T-helper 17 cell (primary cell): Measurements from ENCODE around the gene TCTN1. TPM values are rescaled to one million over a fixed set of nuclear protein-coding genes. Genes with fewer than 3 reads are reported as not detected.
A peak's percentile ranks its signal among the peaks of the same experiment; 100 is the strongest.
"Not testable (repeated sequence)": the region's sequence is repeated elsewhere in the genome, so short reads cannot be mapped to it uniquely, and the experiment has no call there.

ENCODE experiments used
- ATAC-seq: fragments of 150-1000 bp; cut with Tn5 transposase; 2 replicates; pipeline ENCODE4 v1.10.0; 2021; ENCODE audit warnings: mild to moderate bottlenecking, moderate library complexity
- DNase-seq, 3 donors: peaks; one replicate each; pipeline versions ENCODE4 v3.0.0 to v3.0.0-alpha.2; 2020 to 2021
- H3K9me3 ChIP-seq: one replicate; pipeline ENCODE4 v1.7.0; 2013; ENCODE audit warnings: low read length, mild to moderate bottlenecking; ENCODE audit not compliant: control insufficient read depth, poor library complexity, severe bottlenecking
- H3K27ac Mint-ChIP-seq: one replicate; pipeline ENCODE4 v1.8.0; 2022; ENCODE audit warnings: mild to moderate bottlenecking, moderate library complexity, mixed read lengths
- H3K27me3 Mint-ChIP-seq: one replicate; pipeline ENCODE4 v1.8.0; 2022; ENCODE audit warnings: mixed read lengths
- H3K36me3 Mint-ChIP-seq: one replicate; pipeline ENCODE4 v1.8.0; 2022; ENCODE audit warnings: low read depth, mixed read lengths
- H3K4me1 Mint-ChIP-seq: one replicate; pipeline ENCODE4 v1.8.0; 2022; ENCODE audit warnings: mild to moderate bottlenecking, mixed read lengths
- H3K4me3 Mint-ChIP-seq: one replicate; pipeline ENCODE4 v1.8.0; 2022; ENCODE audit warnings: mild to moderate bottlenecking, moderate library complexity, mixed read lengths
- total RNA-seq, 4 donors: library from RNA in 2 of 4; stranded (reverse) in 2 of 4; gene quantifications; one replicate each; pipeline ENCODE4 v1.2.3 and lab custom pipeline; 2022 to 2026

The TCTN1 gene
- total RNA-seq: 1 to 10 TPM; 5.0 to 8.5 TPM
- total RNA-seq (lab: John Stamatoyannopoulos, UW): 5.1 reads per million in 2 donors

DNA sequence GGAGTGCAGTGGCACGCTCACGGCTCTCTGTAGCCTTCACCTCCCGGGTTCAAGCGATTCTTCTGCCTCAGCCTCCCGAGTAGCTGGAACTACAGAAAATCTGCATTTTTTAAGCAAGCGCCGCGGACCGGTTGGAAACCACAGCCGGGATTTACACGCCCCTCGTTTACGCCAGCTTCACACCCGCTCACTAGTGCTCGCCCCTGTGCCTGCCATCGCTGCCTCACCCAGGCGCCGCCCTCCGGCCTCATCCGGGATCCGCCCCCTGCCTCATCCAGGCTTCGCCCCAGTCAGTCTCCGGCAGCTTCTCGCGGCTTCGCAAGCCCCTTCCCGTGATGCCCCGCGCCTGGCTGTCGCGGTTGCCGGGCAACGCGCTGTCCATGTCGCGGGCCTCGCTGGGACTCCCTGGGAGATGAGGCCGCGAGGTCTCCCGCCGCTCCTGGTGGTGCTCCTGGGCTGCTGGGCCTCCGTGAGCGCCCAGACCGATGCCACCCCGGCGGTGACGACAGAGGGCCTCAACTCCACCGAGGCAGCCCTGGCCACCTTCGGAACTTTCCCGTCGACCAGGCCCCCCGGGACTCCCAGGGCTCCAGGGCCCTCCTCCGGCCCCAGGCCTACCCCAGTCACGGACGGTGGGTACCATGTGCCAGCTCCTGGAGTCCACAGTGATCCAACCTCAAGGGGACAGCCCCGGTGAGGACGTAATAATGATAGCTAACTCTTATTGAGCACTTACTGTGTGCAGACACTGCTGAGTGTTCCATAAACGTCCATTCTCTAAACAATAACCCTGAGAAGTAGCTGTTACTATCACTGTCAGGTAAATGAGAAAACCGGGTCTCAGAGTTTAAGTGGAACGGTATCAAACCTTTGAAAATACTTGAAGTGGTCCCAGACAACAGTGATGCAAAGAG lies at the start of gene TCTN1:
Gene TCTN1 (plus strand): TSS at position 359 of the 914 bp plus-strand sequence. CDS start 54 bp downstream, at position 413.
- Mint-ChIP-seq H3K27ac (peak within 1 kb of the TSS; percentile 67), H3K4me1 (peaks cover 2% of the 10 kb centered on the region), H3K4me3 (peak within 1 kb of the TSS; percentile 86), H3K36me3 (no peaks in the 10 kb centered on the region), H3K27me3 (no peaks in the 10 kb centered on the region)
- no peaks in the 10 kb centered on the region for H3K9me3 ChIP-seq
- DNase-seq (peak; percentile 92 to 93 (median 92)), ATAC-seq (peak; percentile 100)

DNA sequence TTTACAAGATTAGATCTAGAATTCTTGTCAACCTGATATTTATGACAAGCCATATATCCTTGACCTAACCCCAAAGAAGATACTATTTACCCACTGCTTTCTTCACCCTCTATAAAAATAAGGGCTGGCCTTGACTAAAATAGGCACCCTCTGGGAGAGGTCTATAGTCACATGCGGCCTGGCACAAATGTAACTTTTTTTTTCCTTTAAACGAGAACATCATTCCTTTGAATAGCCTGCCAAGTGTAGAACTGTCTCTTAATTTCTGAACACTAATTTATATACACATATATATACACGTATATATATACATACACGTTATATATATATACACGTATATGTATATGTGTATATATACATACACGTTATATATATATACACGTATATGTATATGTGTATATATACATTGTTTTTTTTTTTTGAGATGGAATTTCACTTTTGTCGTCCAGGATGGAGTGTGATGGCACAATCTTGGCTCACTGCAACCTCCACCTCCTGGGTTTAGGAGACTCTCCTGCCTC lies 49.4 kb upstream of the TCTN1 start:
- Mint-ChIP-seq H3K36me3 (peaks cover 2% of the 10 kb centered on the region), H3K27me3 (no peaks in the 10 kb centered on the region), H3K4me1 (peaks cover 34% of the 10 kb centered on the region), H3K27ac (peak overlapping the region; percentile 34), H3K4me3 (no peak overlapping the region)
- ATAC-seq: no peak
- no peaks in the 10 kb centered on the region for H3K9me3 ChIP-seq
- DNase-seq: no peak

DNA sequence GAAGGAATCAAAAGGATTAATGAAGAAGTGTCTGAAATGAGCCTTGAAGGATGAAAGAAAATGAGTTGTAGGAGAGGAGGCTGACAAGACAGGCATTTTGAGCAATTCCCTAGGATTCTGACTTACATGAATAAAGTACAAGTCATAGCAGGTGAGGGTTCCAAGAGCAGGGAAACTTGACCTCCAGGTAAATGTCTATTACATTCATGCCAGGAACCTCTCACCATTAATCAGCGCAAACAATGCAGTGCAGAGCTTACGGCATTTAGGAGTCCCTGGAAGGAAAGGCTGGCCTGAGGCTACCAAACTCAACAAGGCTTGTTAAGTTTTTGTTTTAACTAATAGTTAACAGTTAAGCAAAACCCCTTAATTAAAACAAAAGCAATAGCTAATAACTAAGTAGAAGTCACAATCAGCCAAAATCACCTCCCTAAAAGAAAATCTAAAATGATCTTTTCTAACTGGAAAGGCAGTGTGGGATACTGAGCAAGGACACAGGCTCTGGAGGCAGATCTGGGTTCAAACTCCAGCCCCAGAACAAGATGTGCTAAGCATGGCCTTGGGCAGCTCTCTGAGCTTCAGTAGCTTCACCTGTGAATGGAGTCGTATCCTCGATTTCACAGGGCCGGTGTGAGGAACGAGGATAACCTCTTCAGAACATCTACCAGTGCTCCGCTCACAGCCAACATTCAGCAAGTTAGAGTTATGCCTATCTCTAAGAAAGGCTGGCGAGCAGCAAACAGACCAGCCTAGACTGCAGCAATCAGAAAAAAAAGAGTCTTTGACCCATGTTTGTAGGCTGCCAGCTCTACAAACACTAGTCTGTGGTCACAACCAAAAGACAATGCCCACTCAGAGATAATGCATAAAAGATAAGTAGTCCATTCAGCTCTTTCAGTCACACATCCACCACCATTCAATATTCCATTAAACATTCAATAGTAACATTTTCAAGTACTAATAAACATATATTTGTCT lies 47.7 kb upstream of the TCTN1 start:
- Mint-ChIP-seq H3K27me3 (no peaks in the 10 kb centered on the region), H3K27ac (peak overlapping the region; percentile 68), H3K4me3 (peak overlapping the region; percentile 59), H3K4me1 (peaks cover 26% of the 10 kb centered on the region), H3K36me3 (peaks cover 5% of the 10 kb centered on the region)
- H3K9me3 ChIP-seq: no peaks in the 10 kb centered on the region
- no peak for DNase-seq
- no peak for ATAC-seq

DNA sequence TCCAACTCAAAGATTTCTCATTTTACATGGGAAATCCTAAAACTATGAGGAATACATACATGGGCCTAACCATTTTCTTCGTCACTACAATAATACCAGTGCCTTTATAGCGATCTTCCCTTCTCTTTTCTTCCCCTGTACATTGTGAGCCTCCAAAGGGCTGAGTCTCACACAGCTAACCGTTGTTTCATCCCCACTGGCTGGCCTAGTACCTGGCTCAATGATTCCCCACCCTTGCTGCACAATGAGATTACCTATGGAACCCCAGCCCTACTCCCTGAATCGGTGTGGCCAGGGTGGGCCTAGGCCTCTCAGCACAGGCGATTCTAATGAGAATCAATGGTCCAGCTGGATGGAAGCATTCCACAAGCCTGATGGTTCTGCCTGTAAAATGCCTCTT lies 46.9 kb upstream of the TCTN1 start:
- no peaks in the 10 kb centered on the region for H3K9me3 ChIP-seq
- Mint-ChIP-seq H3K4me3 (no peak overlapping the region), H3K36me3 (peaks cover 5% of the 10 kb centered on the region), H3K27ac (peak overlapping the region; percentile 1), H3K27me3 (no peaks in the 10 kb centered on the region), H3K4me1 (peaks cover 21% of the 10 kb centered on the region)
- ATAC-seq (no peak), DNase-seq (no peak)

DNA sequence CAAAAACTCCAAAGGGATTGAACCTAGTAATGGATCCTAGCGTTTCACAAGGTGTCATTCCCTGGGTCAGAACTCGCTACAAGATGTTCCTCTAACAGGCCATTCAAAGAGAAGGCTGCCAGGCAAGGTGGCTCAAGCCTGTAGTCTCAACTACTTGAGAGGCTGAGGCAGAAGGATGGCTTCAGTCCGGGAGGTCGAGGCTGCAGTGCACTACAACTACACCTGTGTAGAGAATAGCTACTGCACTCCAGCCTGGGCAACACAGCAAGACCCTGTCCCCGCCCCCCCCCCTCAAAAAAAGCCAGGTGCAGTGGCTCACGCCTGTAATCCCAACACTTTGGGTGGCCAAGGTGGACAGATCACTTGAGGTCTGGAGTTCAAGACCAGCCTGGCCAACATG lies 45.2 kb upstream of the TCTN1 start:
- peaks cover 5% of the 10 kb centered on the region for H3K36me3 Mint-ChIP-seq
- no peak overlapping the region for H3K27ac Mint-ChIP-seq
- no peak overlapping the region for H3K4me3 Mint-ChIP-seq
- peaks cover 17% of the 10 kb centered on the region for H3K4me1 Mint-ChIP-seq
- no peaks in the 10 kb centered on the region for H3K9me3 ChIP-seq
- H3K27me3 Mint-ChIP-seq: no peaks in the 10 kb centered on the region
- ATAC-seq (no peak), DNase-seq (no peak)

DNA sequence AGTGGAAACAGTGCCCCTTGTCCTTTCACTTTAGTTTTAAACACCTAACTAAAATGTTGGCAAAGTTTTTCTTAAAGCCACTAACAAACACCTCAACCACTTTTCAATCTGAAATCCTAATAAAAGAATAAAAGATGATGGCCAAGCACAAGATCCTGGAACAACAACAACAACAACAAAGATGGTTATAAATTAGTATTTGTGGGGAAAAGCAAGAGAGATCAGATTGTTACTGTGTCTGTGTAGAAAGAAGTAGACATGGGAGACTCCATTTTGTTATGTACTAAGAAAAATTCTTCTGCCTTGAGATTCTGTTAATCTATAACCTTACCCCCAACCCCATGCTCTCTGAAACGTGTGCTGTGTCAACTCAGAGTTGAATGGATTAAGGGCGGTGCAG lies 44.1 kb upstream of the TCTN1 start:
- H3K27me3 Mint-ChIP-seq, H3K36me3 Mint-ChIP-seq, ATAC-seq, H3K9me3 ChIP-seq, DNase-seq, H3K4me3 Mint-ChIP-seq: not testable (repeated sequence)
- Mint-ChIP-seq H3K4me1 (peaks cover 11% of the 10 kb centered on the region), H3K27ac (peak overlapping the region; percentile 37)

DNA sequence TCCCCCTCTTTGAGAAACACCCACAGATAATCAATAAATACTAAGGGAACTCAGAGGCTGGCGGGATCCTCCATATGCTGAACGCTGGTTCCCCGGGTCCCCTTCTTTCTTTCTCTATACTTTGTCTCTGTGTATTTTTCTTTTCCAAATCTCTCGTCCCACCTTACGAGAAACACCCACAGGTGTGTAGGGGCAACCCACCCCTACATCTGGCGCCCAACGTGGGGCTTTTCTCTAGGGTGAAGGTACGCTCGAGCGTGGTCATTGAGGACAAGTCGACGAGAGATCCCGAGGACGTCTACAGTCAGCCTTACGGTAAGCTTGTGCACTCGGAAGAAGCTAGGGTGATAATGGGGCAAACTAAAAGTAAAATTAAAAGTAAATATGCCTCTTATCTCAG lies 43.1 kb upstream of the TCTN1 start:
- not testable (repeated sequence) for H3K36me3 Mint-ChIP-seq, H3K9me3 ChIP-seq, DNase-seq, ATAC-seq, H3K27me3 Mint-ChIP-seq, H3K4me3 Mint-ChIP-seq, H3K27ac Mint-ChIP-seq
- H3K4me1 Mint-ChIP-seq: peaks cover 12% of the 10 kb centered on the region

DNA sequence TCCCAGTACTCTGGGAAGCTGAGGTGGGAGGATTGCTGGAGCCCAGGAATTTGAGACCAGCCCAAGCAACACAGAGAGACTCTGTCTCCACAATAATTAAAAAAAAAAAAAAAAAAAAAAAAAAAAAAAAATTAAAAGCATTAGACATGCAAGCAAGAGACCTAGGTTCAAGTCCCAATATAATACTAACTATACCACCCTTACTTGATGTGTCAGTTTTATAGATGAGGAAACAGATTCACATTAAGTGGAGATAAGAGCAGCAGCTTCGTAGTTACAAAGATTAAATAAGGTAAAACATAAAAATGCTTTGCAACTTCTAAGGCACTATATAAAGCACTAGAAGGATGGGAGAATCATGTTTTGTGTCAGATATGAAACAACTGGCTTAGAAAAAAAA lies 39.9 kb upstream of the TCTN1 start:
- no peaks in the 10 kb centered on the region for H3K9me3 ChIP-seq
- Mint-ChIP-seq H3K4me1 (peaks cover 24% of the 10 kb centered on the region), H3K4me3 (no peak overlapping the region), H3K27me3 (no peaks in the 10 kb centered on the region), H3K36me3 (peaks cover 3% of the 10 kb centered on the region), H3K27ac (no peak overlapping the region)
- ATAC-seq (no peak), DNase-seq (no peak)

DNA sequence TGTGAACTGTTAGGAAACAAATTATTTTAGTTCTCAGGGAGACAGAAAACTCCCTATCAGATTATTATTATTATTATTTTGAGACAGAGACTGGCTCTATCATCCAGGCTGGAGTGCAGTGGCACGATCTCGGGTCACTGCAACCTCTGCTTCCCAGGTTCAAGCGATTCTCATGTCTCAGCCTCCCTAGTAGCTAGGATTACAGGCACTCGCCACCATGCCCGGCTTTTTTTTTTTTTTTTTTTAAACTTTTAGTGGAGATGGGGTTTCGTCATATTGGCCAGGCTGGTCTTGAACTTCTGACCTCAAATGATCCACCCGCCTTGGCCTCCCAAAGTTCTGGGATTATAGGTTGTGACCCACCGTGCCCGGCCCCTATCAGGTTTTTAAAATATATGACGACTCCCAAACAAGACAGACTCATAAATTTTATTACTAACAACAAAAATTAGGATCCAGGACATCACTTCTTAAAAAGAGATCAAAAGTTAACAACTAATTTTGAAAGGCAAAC lies 39.2 kb upstream of the TCTN1 start:
- ATAC-seq, H3K9me3 ChIP-seq, H3K4me3 Mint-ChIP-seq, H3K27me3 Mint-ChIP-seq, DNase-seq, H3K36me3 Mint-ChIP-seq, H3K27ac Mint-ChIP-seq: not testable (repeated sequence)
- H3K4me1 Mint-ChIP-seq: peaks cover 29% of the 10 kb centered on the region

DNA sequence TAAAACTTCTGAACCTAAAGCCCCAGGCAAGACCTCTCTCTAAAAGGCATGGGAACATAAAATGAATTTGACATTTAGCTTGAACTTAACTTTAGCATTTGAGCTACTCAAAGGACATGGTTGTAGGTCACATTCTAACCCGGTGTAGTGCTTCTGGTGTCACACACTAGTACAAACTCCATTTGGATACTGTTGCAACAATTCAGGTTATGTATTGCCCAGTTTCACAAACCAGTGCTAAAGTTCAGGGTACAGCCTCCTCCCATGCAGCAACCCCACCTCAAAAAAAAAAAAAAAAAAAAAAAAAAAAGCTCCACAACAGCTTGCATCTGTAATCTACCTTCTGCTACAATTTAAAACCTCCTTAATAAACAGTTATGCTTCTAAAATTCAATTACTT lies 38.6 kb upstream of the TCTN1 start:
- no peak for DNase-seq

DNA sequence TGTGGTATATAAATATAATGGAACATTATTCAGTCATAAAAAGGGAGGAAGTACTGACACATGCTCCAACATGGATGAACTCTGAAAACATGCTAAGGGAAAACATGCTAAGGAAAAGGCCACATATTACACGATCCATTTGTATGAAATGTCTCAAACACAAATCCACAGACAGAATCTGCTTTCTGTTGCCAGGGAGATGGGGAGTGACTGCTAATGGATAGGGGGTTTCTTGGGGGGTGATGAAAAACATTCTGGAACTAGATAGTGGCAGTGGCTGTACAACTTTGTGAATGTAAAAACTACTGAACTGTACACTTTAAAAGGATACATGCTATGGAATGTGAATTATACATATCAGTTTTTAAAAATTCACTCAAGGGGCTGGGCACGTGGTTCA lies 37.4 kb upstream of the TCTN1 start:
- Mint-ChIP-seq H3K4me3 (no peak overlapping the region), H3K4me1 (peaks cover 33% of the 10 kb centered on the region)
- DNase-seq: no peak

More for the DNA sequence above, 38.6 kb upstream of the TCTN1 start:
- H3K4me3 Mint-ChIP-seq: no peak overlapping the region
- H3K9me3 ChIP-seq: no peaks in the 10 kb centered on the region
- peaks cover 29% of the 10 kb centered on the region for H3K4me1 Mint-ChIP-seq
- peaks cover 3% of the 10 kb centered on the region for H3K36me3 Mint-ChIP-seq
- ATAC-seq: no peak
- H3K27ac Mint-ChIP-seq: no peak overlapping the region
- no peaks in the 10 kb centered on the region for H3K27me3 Mint-ChIP-seq

DNA sequence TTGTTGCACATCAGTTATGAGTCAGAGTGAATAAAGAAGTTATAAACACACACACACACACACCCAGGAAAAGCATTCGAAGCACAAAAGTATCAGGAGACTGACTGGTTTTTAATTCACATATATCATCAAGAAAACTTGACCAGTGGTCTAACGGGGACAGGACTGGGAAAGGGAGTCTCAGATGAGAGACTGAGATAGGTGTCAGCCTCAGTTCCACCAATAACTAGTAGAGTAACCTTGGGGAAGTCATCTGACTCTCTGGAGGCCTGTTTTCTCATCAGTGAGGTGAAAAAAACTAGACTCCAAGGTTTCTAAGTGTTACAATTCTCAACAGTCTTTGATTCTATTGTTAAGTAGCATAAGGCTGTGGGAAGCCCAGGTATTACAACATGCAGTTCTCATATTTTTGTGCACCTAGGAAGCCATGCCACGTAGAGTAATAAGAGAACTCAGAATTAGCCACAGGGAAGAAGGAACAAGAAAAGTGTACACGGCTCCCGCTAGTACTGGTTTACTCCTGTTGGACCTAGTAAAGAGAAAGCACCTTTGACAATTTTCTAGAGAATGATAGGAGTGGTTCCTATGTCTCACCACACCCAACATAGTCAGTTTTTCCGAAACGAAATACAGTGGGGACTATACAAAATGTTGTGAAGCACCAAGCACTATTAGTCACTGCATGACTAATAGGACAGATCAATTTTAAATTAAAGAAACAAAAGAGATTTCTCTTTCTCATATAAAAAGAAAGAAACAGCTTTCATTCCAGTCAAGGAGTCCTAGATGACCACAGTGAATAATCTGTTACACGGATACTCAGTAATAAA lies 35.9 kb upstream of the TCTN1 start:
- no peaks in the 10 kb centered on the region for H3K9me3 ChIP-seq
- peaks cover 39% of the 10 kb centered on the region for H3K4me1 Mint-ChIP-seq
- ATAC-seq: peak; percentile 23
- H3K27ac Mint-ChIP-seq: peak overlapping the region; percentile 93
- no peaks in the 10 kb centered on the region for H3K36me3 Mint-ChIP-seq
- DNase-seq: no peak
- H3K27me3 Mint-ChIP-seq: no peaks in the 10 kb centered on the region
- H3K4me3 Mint-ChIP-seq: peak overlapping the region; percentile 78

More for the DNA sequence above, 37.4 kb upstream of the TCTN1 start:
- ATAC-seq: no peak
- H3K27me3 Mint-ChIP-seq: no peaks in the 10 kb centered on the region
- no peaks in the 10 kb centered on the region for H3K36me3 Mint-ChIP-seq
- peak overlapping the region; percentile 69 for H3K27ac Mint-ChIP-seq
- H3K9me3 ChIP-seq: no peaks in the 10 kb centered on the region
